GM12872 (cell line): Measurements from ENCODE around the gene KCNIP4.

Experiments
- TF ChIP-seq, protein P1 (sequence below): IDR thresholded peaks from 3 replicates; pipeline ENCODE4 v1.5.1; 2011; ENCODE audit warnings: low read depth, mild to moderate bottlenecking, low read length, moderate library complexity; ENCODE audit not compliant: insufficient read depth

Gene KCNIP4

DNA sequence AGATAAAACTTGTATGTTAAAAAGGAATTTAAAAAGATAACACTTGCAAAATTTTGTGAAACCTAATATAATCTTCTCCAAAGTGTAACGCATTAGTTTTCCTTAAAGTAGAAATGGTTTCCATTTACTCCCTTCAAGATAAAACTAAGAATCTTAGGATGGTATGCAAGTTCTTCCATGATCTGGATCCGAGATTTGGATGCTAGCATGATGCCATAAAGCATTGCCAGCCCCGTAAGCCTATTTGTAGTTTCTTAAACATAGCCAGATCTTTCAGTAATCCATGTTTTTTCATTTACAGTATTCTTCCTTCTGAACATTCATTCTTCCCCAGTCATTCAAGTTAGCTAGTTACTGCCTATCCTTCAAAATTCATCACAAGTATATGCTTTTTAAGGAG lies 572.4 kb downstream of the KCNIP4 start:
- TF ChIP-seq, protein P1, sequence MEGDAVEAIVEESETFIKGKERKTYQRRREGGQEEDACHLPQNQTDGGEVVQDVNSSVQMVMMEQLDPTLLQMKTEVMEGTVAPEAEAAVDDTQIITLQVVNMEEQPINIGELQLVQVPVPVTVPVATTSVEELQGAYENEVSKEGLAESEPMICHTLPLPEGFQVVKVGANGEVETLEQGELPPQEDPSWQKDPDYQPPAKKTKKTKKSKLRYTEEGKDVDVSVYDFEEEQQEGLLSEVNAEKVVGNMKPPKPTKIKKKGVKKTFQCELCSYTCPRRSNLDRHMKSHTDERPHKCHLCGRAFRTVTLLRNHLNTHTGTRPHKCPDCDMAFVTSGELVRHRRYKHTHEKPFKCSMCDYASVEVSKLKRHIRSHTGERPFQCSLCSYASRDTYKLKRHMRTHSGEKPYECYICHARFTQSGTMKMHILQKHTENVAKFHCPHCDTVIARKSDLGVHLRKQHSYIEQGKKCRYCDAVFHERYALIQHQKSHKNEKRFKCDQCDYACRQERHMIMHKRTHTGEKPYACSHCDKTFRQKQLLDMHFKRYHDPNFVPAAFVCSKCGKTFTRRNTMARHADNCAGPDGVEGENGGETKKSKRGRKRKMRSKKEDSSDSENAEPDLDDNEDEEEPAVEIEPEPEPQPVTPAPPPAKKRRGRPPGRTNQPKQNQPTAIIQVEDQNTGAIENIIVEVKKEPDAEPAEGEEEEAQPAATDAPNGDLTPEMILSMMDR, result no peak

DNA sequence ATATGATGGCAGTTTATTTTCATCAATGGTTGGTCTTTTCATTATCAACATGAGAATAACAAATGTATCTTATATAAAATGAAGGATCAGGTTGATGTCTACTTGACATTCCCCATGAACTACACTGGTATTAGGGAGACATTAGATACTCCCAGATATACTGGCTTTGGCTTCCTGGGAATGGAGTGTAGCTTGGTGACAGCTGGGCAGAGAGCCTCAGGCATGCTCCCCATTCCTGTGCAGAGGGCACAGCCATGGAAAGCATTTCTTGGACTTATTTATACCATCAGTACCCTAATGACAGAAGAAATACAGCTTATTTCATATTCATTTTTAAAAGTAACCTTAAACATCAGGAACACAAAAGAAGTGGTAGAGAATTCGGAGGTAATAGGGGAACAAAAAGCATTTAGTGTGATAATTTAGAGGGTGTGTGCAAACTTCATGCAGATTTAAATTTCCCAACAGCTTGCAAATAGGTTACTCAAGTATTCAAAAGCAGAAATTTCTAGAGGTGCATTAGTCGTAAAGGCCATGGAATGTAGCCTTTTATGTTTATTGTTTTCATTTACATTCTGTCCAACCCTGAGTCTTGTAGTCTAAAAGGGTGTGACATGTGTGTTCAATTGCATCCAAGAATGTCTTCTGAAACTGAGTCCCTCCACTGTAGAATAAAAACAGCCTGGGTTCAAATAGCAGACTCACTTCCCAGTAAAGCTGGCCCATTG lies 573.8 kb downstream of the KCNIP4 start:
- TF ChIP-seq, protein P1, result no peak

DNA sequence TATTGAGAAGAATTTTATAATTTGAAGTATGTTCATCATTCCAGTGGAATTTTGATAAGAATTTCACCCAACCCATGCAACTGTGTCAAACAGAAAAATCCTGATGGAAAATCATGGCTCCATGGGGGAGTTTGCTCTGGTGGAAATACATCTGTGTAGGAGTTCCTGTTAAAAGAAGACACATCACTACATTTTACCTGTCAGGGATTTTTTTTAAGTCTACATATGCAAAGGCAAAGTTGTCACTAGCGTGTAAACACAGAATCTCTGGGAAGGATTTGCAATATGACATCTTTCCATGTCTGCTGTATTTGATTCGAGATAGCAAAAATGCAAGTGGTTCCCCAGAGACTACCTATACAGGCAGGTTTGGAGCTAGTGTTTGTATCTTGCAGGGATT lies 581.0 kb downstream of the KCNIP4 start:
- TF ChIP-seq, protein P1, result no peak

DNA sequence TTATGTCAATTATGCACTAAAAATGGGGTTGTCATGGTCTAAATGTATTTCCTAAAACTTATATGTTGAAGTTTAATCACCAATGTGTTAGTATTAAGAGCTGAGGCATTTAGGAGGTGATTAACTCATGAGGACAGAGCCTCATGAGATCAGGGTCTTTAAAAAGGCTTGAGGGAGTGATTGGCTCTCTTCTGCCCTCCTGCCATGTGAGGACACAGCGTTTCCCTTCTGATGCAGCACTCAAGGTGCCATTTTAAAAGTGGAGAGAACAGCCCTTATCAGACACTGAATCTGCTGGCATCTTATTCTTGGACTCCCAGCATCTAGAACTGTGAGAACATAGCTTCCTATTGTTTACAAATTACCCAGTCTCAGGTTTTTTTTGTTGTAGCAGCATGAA lies 581.7 kb downstream of the KCNIP4 start:
- TF ChIP-seq, protein P1, result no peak

DNA sequence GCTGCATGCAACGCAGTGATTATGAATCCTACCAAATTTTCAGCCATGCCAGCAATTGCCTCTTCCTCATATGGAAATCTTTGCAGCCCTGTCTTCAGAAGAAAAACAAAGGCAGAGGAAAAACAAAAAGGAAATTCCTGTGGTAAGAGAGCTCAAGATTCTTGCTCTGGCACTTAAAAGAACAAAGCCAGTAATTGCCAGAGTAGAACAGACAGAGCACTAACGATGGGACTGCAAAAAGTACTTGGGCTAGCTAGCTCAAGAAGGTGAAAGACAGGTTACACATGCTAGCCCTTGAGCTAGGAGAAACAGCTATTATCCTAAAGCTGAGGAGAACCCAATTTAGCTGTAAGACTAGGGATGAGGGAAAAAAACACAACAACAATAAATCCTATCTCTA lies 582.3 kb downstream of the KCNIP4 start:
- TF ChIP-seq, protein P1, result no peak

DNA sequence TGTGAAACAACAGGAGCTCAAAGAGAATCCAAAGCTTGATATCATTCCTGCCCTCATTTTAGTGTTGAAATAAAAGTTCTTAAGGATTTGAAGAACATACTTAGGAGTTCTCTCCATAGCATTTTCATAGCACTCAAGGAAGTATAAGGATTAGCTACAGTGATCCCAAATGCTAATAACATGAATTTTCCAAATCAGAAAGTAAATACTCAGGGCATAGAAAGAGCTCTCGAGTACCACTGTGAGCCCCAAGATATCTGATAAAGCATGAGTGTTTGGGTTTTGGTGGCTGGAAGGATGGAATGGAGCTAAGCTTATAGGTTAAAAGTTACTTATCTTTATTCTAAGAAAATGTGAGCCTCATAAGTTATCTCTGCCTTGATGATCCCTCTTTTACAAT lies 584.9 kb downstream of the KCNIP4 start:
- TF ChIP-seq, protein P1, result no peak

DNA sequence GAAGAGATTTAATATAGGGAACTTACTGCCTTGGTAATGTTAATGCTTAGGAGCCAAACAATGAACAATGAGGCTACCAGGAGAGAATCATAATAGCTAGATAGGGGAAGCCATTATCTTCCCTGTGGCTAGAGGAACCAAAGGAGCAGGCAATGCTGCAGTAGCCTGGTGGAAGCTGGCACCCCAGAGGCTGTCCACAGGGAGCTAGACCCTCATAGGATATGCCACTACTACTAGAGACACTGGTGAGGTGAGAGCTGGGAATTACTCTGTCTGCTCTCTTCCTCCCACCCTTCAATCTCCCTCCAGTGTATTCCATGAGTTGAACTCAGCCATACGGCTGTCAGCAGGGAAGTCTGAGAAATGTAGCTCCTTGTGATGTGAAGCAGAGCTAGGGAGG lies 601.4 kb downstream of the KCNIP4 start:
- TF ChIP-seq, protein P1, result no peak
